HG03060 (cell line): ENCODE results near the gene CBL.
"Not testable (repeated sequence)": the region's sequence is repeated elsewhere in the genome, so short reads cannot be mapped to it uniquely, and the experiment has no call there.

Source experiments
- ATAC-seq: cut with Tn5 transposase; IDR thresholded peaks from one replicate; pipeline ENCODE4 v1.9.1; 2021; ENCODE audit warnings: low read depth, moderate number of reproducible peaks; ENCODE audit not compliant: unreplicated experiment

CBL gene

DNA sequence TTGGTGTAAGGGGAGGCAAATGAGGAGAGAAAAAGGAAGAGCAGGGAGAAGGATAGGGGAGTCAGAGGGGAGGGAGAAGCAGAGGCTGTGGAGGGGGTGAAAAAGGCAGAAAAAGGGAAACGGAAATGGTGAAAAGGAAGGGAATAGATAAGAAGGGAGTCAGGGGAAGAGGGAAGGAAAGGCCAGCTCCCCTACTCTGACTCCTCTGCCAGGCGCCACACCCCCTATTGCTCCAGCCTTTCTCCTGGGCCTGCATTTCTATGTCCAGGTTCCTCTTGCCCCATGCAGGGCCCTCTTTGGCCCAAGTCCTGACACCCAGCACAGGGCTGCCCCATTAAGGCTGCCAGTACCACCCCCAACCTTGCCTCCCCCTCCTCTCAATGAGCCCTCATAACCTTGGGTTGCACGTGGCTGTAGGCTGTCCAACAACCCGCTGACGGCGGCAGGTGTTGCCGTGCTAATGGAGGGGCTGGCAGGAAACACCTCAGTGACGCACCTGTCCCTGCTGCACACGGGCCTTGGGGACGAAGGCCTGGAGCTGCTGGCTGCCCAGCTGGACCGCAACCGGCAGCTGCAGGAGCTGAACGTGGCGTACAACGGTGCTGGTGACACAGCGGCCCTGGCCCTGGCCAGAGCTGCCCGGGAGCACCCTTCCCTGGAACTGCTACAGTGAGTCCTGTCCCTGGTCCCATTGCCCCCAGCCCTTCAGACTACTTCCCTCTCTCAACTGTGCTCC is 24.3 kb upstream of the CBL start:
- ATAC-seq = no peak

DNA sequence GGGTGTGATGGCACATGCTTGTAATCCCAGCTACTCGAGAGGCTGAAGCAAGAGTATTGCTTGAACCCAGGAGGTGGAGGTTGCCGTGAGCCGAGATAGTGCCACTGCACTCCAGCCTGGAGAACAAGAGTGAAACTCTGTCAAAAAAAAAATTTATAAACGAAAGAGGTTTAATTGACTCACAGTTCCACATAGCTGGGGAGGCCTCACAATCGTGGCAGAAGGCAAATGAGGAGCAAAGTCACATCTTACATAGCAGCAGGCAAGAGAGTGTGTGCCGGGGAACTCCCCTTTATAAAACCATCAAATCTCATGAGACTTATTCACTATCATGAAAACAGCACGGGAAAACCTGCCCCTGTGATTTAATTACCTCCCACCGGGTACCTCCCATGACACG is 21.7 kb upstream of the CBL start:
- ATAC-seq = not testable (repeated sequence)

DNA sequence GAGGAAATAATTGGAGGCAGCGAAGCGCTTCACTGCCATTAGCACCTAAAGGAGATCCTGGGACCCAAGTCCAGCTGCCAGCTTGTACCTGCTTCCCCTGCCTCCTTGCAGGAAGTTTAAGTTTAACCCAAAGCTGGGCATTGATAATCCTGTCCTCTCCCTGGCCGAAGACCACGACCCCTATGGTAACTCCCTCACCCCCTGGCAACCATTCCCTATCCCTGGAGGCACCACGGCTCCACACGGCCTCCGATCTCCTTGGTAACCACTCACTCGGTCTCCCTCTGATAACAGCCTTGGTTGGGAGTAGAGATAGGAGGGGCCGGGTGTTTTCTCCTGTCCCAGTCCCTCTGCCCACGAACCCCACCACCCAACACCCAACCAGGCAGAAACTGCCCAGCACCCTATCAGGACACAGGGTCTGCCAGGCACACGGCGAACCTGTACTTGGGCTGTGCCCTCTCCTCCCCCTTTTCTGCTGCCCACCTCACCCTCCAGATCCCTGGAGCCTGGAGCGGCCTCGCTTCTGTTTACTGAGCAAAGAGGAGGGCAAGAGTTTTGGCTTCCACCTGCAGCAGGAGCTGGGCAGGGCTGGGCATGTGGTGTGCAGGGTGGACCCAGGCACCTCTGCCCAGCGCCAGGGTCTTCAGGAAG is 20.0 kb upstream of the CBL start:
- ATAC-seq = no peak

DNA sequence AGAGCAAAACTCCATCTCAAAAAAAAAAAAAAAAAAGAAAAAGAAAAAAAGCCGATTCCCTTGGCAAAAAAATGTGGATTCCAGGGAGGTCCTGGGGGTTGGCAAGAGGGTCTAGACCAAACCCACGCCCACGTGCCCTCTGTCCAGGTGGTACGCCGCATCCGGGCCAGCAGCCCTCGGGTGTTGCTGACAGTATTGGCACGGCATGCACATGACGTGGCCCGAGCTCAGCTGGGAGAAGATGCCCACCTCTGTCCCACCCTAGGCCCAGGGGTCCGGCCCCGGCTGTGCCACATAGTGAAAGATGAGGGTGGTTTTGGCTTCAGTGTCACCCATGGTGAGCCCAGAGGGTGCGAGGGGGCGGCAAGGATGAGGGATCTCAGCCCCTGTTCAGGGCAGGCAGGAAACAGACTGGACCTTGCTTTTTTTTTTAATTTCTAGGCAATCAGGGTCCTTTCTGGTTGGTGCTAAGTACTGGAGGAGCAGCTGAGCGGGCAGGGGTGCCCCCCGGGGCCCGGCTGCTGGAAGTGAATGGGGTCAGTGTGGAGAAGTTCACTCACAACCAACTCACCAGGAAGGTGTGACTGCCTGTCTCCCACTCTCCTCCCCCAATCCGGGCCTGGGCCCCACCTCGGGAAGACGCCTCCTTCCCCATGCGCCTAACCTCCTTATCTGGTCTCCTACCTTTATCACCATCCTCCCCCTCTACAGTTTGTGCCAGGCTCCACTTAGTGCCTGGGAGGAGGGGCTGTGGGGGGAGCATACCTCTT is 18.8 kb upstream of the CBL start:
- no peak for ATAC-seq

DNA sequence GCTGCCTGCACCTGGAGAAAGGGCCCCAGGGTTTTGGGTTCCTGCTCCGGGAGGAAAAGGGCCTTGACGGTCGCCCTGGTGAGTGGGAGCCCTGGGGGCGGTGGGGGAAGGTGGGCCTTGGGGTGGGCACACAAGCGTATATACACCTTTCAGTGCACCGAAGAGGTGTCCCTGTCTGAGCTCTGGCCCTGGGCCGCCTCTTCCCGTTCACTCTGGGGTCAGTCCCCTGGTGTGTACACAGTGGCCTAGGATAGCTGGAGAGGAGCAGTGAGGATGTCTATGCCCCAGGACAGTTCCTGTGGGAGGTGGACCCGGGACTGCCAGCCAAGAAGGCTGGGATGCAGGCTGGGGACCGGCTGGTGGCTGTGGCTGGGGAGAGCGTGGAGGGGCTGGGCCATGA is 18.1 kb upstream of the CBL start:
- no peak for ATAC-seq

DNA sequence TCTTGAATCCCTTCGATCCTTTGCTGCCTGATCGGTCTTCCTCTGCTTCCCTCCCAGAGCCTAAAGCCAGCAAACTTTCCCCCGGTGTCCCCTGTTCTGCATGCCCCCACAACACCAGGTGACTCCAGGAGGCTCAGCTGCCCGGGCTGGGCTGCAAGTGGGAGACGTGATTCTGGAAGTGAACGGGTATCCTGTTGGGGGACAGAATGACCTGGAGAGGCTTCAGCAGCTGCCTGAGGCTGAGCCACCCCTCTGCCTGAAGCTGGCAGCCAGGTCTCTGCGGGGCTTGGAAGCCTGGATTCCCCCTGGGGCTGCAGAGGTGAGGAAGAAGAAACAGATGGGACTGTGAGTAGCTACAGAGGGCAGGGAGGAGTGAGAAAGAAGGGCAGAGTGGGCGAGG is 17.3 kb upstream of the CBL start:
- no peak for ATAC-seq

DNA sequence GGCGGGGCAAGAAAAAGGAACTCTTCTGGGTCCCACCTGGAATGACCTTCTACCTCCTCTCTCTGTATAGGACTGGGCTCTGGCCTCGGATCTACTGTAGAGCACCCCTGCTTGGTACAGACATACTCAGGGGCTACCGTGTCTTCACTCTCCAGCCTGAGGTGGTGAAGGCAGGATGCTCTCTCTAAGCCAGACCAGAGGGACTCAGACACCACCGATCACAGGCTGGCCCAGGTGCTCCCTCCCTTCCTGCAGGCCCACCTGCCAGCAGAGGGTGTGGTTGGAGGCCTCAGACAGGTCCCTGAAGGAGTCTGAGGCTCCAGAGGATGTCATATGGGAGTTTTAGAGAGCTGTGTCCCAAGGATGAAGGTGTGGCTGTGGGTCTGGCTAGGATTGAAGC is 16.7 kb upstream of the CBL start:
- ATAC-seq = no peak

DNA sequence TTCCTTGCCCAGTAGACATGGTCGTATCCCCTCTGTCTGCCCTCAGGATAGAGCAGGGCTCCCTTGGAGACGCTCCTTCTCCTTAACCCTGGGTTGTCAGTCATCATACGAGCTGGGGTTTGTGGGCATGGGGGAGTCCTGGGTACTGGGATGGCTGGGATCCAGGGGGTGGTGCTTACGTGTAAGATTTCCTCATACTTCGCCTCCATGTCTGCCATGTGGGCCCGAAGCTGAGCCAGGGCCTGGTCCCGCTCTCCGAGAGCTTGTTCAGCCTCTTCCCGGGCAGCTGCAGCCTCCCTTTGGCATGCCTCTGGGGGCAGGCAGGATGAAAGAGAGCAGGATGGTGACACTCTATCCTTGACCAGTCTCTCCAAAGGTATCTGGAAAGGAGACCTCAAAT is 15.6 kb upstream of the CBL start:
- no peak for ATAC-seq

DNA sequence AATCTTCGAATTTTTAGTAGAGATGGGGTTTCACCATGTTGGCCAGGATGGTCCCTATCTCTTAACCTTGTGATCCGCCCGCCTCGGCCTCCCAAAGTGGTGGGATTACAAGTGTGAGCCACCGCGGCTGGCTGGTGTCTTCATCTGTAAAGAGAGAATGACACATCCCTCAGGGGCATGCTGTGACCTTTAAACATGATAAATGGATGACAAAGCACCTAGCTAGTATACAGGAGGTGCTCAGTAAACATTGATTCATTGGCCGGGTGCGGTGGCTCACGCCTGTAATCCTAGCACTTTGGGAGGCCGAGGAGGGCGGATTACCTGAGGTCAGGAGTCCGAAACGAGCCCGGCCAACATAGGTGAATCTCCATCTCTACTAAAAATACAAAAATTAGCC is 14.9 kb upstream of the CBL start:
- ATAC-seq = not testable (repeated sequence)

DNA sequence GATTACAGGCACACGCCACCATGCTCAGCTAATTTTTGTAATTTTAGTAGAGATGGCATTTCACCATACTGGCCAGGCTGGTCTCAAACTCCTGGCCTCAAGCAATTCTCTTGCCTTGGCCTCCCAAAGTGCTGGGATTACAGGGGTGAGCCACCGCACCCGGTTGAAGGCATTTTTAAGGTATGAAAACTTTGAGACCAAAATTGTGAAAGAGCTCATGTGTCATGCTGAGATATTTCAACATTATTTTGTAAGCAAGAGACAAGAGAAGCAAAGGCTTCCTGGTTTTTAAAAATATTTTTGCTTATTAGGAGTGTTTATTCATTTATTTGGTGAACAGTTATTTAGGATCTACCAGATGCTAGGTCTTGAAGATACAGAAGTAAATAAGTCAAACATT is 14.0 kb upstream of the CBL start:
- ATAC-seq = no peak

DNA sequence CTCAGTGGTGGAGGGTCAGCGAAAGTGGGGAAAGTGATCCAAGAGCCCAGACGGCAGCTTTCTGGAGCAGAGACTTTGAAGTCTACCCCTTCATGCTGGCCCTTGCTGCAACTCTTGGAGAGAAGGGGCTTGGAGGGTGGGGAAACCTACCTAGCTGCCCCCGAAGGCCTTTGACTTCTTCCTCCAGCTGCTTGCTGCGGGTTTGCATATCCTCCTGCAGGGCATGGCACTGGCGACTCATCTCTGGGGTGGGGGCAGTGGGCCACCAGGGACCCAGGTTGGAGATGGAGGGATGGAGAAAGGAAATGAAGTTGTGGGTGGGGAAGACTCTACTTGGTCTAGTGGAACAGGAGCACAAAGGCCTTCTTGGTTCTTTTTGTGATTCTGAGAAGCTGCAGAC is 13.1 kb upstream of the CBL start:
- ATAC-seq = no peak

DNA sequence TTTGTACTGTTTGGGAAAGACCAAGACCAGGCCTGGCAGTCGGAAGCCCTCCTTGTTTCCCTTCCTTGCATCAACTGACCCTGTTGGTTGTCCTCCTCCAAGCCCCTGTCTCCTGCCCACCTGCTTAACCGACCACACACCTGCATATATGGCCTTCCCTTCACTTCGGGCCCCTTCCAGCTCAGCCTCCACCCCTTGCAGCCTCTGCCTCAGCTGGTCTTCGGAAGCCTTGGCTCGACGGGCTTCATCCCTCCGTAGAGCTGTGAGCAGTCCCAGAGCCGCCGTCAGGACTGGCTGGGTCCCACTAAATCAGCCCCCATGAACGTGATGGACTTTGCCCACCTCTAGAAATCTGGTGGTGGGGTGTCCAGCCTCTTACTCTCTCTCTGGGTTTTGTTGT is 12.5 kb upstream of the CBL start:
- no peak for ATAC-seq

DNA sequence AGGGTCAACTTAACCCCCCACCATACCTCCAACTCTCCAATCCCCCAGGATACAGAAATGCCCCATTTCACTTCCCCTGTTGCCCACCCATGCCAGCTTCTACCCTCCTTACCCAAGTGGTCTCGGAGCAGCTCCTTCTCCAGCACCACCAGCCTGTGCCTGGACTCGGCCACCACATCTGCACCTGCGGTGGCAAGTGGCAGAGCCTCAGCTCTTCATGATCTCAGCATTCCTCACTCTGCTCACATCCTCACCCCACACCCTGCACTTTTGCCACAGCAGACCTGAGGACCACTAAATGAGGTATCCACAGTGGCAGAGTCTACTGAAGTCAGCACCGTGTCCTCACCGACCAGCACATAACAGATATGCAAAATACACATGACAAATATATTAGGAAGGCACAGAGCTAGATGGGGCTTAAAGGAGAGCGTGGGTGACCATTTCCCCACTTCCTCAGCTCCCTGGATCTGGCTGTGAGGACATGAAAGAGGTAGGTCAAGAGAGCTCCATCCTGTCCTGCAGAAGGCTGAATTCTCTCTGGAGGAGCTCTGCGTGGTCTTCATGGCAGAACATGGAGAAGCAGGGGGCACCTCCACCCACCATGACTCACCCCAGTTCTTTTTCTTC is 11.2 kb upstream of the CBL start:
- ATAC-seq = no peak

DNA sequence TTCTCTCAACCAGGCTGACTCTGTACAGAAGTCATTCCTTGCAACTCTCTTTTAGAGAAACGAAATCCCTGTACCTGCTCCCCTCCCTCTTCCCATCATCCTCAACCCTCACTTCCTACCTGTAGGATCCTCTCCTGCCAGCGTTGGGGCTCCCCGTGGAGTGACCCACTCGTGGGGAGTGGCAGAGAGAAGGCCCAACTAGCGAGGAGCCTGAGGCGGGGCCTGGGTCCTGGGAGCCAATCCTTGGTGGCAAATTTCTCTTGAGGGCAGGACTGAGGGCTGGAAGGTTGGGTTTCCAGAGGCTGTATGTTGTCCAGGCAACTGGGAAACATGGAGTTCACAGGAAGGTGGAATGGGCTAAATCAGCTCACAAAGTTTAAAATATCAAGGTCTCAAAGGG is 10.5 kb upstream of the CBL start:
- ATAC-seq = no peak

DNA sequence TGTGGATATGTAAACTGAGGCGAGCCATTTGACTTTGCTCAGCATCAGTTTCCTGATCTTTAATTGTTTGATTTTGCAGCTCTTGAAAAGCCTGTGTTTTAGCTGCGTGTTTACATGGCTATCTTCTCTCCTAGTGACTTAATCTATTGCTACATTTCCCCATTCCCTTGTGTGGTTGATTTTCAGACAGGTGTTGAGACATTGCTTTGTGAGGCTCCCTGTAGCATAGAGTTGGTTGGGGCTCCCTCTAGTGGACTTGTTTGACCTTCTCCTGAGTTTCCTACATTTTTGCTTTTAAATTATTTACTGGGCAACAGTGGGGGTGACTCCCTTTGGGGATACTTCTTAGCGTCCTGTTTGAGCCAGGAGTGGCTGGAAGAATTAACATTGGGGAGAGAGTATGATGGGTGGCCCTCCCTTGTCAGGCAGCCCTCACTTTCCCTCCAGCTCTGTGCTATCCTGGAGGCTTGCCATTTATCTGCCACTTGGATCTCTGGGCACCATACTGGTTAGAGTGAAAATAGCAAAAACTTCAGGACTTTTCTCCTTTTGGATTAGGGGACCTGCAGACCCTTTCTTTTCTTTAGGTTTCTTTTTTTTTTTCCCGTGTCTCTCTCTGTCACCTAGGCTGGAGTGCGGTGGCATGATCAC is 9.2 kb upstream of the CBL start:
- no peak for ATAC-seq

DNA sequence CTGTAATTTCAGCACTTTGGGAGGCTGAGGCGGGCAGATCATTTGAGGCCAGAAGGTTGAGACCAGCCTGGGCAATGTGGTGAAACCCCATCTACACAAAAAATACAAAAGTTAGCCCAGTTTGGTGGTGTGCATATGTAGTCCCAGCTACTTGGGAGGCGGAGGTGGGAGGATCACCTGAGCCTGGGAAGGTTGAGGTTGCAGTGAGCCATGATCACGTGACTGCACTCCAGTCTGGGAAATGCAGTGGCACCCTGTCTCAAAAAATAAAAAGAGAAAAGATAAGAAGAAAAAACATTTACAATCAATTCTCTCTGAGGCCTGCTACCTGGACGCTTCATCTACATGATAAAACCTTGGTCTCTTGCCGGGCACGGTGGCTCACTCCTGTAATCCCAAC is 7.2 kb upstream of the CBL start:
- ATAC-seq = no peak

DNA sequence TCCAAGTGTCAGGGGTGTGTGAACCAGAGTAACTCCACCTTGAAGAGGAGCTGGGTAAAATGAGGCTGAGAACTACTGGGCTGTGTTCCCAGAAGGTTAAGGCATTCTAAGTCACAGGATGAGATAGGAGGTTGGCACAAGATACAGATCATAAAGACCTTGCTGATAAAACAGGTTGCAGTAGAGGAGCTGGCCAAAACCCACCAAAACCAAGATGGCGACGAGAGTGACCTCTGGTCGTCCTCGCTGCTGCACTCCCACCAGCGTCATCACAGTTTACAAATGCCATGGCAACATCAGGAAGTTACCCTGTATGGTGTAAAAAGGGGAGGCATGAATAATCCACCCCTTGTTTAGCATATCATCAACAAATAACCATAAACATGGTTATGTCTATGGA is 4.9 kb upstream of the CBL start:
- not testable (repeated sequence) for ATAC-seq

DNA sequence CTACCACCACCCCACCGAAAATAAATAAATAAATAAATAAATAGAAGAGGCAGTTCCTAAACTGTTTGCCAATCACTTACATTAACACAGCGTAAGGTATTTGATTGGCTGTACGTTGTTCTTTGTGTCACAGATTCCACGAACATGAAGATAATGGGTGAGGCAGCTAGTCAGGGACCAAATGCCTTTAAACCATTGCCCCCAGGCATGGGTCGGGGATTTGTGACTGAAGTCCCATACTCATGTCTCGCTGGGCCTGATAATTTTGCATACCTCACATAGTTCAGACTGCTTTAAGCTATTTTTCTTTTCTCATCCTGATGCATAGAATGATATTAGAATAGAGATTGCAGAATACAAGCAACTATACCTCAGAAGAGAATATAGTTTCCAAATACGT is 3.6 kb upstream of the CBL start:
- ATAC-seq = no peak

DNA sequence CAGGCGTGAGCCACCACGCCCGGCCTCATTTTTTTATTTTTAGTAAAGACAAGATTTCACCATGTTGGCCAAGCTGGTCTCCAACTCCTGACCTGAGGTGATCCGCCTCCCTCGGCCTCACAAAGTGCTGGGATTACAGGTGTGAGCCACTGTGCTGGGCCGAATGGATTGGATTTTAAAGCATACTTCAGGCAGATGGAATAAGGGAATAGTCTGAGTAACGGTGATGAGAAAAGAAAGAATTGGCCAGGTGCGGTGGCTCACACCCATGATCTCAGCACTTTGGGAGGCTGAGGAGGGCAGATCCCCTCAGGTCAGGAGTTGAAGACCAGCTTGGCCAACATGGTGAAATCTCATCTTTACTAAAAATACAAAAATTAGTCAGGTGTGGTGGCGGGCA is 2.1 kb upstream of the CBL start:
- no peak for ATAC-seq

DNA sequence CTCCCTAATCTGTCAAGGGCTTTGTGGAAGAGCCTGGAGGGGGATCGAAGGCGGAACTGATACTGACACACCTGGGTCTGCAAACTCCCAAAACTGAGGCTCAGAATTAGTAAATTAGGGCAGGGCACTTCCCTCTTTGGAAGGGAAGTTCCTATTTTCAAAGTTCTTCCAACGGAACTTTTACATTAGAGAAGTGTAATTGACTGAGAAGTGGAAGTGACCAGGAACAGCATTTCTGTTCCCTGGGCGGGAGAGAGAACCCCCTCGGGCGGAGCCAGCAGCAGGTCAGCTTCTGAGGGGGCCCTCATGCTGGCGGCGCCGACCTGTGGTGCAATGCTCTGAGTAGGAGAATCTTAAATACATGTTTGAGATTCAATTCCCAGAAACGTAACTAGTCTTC is 1.1 kb upstream of the CBL start:
- ATAC-seq = no peak
